ENCODE results near the gene PPP1R18. TPM values are rescaled to one million over a fixed set of nuclear protein-coding genes. Genes with fewer than 3 reads are reported as not detected.

PPP1R18 gene
- total RNA-seq, 1 donor from 2014 or later, result 77.3 TPM

DNA sequence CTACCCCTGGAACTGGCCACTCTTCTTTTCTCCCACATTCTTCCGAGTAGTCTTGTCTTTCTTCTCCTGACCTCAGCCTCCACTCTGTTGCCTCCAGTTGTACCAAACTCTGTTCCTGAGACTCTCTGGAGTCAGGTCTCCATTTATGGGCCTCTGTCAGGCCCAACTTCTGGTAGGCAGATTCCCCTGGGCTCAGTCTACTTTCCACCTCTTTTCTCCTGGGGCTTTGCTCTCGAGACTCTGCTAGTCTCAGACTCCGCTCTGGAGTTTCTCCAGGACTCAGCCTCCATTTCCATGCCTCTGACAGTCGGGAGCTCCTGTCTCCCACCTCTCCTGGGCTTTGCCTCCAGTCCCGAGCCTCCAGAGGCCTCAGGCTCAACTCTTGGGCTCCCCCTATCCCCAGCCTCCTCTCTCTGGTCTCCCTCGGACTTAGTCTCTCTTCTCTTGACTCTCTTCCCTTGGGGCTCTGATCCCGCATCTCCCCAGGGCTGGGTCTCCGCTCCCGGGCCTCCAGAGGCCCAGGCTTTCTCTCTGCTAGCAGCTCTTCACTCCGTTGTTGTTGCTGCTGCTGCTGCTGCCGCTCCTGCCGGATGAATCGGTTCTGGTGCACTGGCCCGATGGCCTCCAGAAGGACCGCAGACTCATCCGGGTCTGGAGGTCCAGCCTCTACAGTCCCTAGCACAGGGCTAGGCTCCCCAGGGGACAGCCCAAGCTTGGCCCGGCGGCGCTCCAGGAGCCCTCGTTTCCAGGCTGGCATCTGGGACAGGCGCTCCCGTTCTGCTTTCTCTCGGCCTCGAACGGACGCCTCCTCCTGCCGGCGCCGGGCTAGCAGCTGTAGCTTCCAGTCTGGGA is 1.1 kb downstream of the PPP1R18 start:
- peak overlapping the region; percentile 94 for H3K4me3 ChIP-seq (ENCODE audit: low read depth, low read length)
- no peak for DNase-seq (ENCODE audit: low read depth)
- TF ChIP-seq CTCF (conservative IDR thresholded peaks at IDR 0.05; ENCODE audit: low read depth, low read length), result peak; percentile 30

GRCh38 chr6:30684386-30685156 is 1.9 kb downstream of the PPP1R18 start:
- no peak for TF ChIP-seq CTCF (conservative IDR thresholded peaks at IDR 0.05; ENCODE audit: low read depth, low read length)
- peak overlapping the region; percentile 94 for H3K4me3 ChIP-seq (ENCODE audit: low read depth, low read length)

DNA sequence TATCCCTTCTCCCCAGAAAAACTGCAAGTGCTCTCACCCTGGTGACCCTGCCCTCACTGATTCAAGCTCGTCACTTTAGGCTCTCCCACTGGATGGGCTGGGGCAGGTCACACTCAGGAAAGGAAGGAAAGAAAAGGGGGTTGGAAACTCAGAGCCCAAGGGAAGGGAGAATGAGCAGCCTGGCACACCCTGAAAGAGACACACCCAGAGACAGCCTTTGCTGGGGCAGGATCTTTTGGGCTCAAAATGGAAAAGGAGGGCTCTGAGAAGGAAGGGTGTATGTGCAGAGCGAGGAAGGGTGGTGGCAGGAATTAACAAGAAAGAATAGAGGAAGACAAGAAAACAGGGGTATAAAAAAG is 2.5 kb downstream of the PPP1R18 start:
- TF ChIP-seq CTCF (conservative IDR thresholded peaks at IDR 0.05; ENCODE audit: low read depth, low read length), result no peak
- DNase-seq (ENCODE audit: low read depth), result no peak
- H3K4me3 ChIP-seq (ENCODE audit: low read depth, low read length), result peak overlapping the region; percentile 94

More at GRCh38 chr6:30684386-30685156, 1.9 kb downstream of the PPP1R18 start:
- DNase-seq (ENCODE audit: low read depth), result no peak

DNA sequence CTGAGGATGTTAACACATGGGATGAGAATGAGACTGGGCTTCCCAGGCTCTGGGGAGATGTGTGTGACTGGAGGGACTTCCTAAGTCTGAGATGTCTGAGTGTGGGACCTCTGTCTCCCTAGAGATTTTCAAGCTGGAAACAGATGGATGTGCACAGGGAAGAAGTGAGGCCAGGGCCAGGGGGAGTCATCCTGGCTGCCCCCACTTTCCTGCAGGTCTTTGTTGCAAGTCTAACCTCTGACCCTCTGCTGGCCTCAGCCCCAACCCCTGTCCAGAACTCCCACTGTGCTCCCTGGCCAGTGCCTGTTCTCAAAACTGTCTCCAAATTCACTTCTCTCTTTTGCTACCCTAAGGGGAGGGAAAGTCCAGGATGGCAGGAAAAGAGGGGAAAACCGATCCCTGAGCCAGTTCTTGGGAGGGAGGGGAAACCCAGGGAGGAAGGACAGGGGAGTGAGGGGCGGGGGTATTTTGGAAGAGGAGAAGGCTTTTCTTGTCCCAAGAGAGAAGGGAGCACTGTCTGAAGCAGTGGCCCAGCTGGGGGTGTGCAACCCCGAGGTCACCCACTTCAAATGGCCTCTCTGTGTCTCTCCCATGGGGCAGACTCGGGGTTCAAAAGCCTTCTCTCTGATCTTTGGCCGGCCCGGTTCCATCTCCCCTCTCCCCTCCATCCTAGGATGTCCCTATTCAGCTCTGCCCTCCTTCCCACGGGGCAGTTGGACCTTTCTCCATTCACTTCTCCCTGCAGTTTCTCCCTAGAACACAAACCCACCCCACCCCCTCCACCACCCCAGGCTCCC is 3.1 kb downstream of the PPP1R18 start:
- H3K4me3 ChIP-seq (ENCODE audit: low read depth, low read length), result peak overlapping the region; percentile 94
- no peak for DNase-seq (ENCODE audit: low read depth)
- no peak for TF ChIP-seq CTCF (conservative IDR thresholded peaks at IDR 0.05; ENCODE audit: low read depth, low read length)

GRCh38 chr6:30682143-30683117 is 4.0 kb downstream of the PPP1R18 start:
- no peak for TF ChIP-seq CTCF (conservative IDR thresholded peaks at IDR 0.05; ENCODE audit: low read depth, low read length)
- H3K4me3 ChIP-seq (ENCODE audit: low read depth, low read length), result peak overlapping the region; percentile 94
- no peak for DNase-seq (ENCODE audit: low read depth)

DNA sequence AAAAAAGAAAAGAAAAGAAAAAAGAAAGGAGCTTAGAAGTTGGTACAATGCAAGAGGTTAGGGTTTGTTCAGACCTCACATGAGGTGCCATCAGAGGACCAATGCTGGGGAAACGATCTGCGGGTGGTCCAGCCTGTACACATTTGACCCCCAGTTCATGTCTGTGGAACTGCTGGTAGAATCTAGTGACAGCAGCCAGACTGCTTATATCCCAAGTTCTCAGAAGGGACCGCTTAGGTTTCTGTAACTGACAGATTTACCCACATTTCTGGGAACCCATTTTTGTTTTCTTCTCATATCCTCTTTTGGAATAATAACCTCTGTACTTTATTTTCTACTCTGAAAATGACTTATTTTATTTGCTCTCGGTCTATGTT is 4.7 kb downstream of the PPP1R18 start:
- no peak for TF ChIP-seq CTCF (conservative IDR thresholded peaks at IDR 0.05; ENCODE audit: low read depth, low read length)
- H3K4me3 ChIP-seq (ENCODE audit: low read depth, low read length), result peak overlapping the region; percentile 94
- DNase-seq (ENCODE audit: low read depth), result no peak
